HEK293 (cell line): ENCODE results near the gene USP12.

Source experiments
- CTCF ChIP-seq: fragments of 450-650 bp; formaldehyde crosslinking; IDR thresholded peaks from 2 replicates; pipeline ENCODE4 v1.5.1; 2016; ENCODE audit warnings: missing biosample characterization, missing genetic modification characterization
- REST ChIP-seq: fragments of 450-650 bp; formaldehyde crosslinking; IDR thresholded peaks from 2 replicates; pipeline ENCODE4 v1.5.1; 2016; ENCODE audit warnings: missing biosample characterization, missing genetic modification characterization
- SP2 ChIP-seq: fragments of 450-650 bp; formaldehyde crosslinking; IDR thresholded peaks from 2 replicates; pipeline ENCODE4 v1.5.1; 2016; ENCODE audit warnings: missing biosample characterization, missing genetic modification characterization
- TCF7L2 ChIP-seq: IDR thresholded peaks from 2 replicates; pipeline ENCODE4 v1.6.1; 2011; ENCODE audit warnings: low read depth, mild to moderate bottlenecking, inconsistent platforms, low read length, moderate library complexity, borderline replicate concordance
- ZBTB8A ChIP-seq: fragments of 450-650 bp; formaldehyde crosslinking; IDR thresholded peaks from 2 replicates; pipeline ENCODE4 v1.5.1; 2016; ENCODE audit warnings: missing biosample characterization, missing genetic modification characterization
- ZNF155 ChIP-seq: fragments of 450-650 bp; formaldehyde crosslinking; IDR thresholded peaks from 2 replicates; pipeline ENCODE4 v1.5.1; 2016; ENCODE audit warnings: missing biosample characterization, missing genetic modification characterization
- ZNF175 ChIP-seq: fragments of 450-650 bp; formaldehyde crosslinking; IDR thresholded peaks from 2 replicates; pipeline ENCODE4 v1.5.1; 2016; ENCODE audit warnings: missing biosample characterization, missing genetic modification characterization
- ZNF202 ChIP-seq: fragments of 450-650 bp; formaldehyde crosslinking; IDR thresholded peaks from 2 replicates; pipeline ENCODE4 v1.5.1; 2016; ENCODE audit warnings: missing biosample characterization, missing genetic modification characterization, borderline replicate concordance
- ZNF555 ChIP-seq: fragments of 450-650 bp; formaldehyde crosslinking; conservative IDR thresholded peaks from 2 replicates; pipeline ENCODE4 v1.5.1; 2017; ENCODE audit warnings: missing biosample characterization, mild to moderate bottlenecking, missing genetic modification characterization, inconsistent platforms
- ZNF707 ChIP-seq: fragments of 450-650 bp; formaldehyde crosslinking; IDR thresholded peaks from 2 replicates; pipeline ENCODE4 v1.5.1; 2016; ENCODE audit warnings: missing biosample characterization, missing genetic modification characterization
- ZNF776 ChIP-seq: fragments of 450-650 bp; formaldehyde crosslinking; IDR thresholded peaks from 2 replicates; pipeline ENCODE4 v1.5.0; 2017; ENCODE audit warnings: missing biosample characterization, missing genetic modification characterization, borderline replicate concordance

GRCh38 chr13:27201661-27202060 is 30.1 kb upstream of the USP12 start:
- TF ChIP-seq ZNF555 (tag by site-specific recombination) (no peak), REST (tag by site-specific recombination) (no peak), SP2 (tag by site-specific recombination) (no peak), CTCF (no peak), ZNF175 (tag by site-specific recombination) (no peak), TCF7L2 (no peak), ZNF155 (no peak), ZBTB8A (no peak), ZNF707 (tag by site-specific recombination) (no peak), ZNF202 (tag by site-specific recombination) (no peak), ZNF776 (tag by site-specific recombination) (no peak)
